IPS-11a (cell line): ENCODE measurements around the gene SFMBT1.

Source experiments
- H3K4me3 ChIP-seq: one replicate; pipeline ENCODE4 v1.5.1; 2013; ENCODE audit warnings: low read depth, low read length, control low read depth

Gene SFMBT1

GRCh38 chr3:52925405-52926313 is 120.2 kb downstream of the SFMBT1 start:
- no peak overlapping the region for H3K4me3 ChIP-seq

- no peak overlapping the region for H3K4me3 ChIP-seq
Measured at GRCh38 chr3:52923963-52924362, 121.9 kb downstream of the SFMBT1 start.

- H3K4me3 ChIP-seq = no peak overlapping the region
Measured at GRCh38 chr3:52920841-52921240, 125.0 kb downstream of the SFMBT1 start.

- H3K4me3 ChIP-seq = no peak overlapping the region
Measured at GRCh38 chr3:52917044-52917443, 128.8 kb downstream of the SFMBT1 start.

- H3K4me3 ChIP-seq = no peak overlapping the region
Measured at GRCh38 chr3:52915294-52915693, 130.6 kb downstream of the SFMBT1 start.

- H3K4me3 ChIP-seq = no peak overlapping the region
Measured at GRCh38 chr3:52912885-52913731, 132.8 kb downstream of the SFMBT1 start.

GRCh38 chr3:52910823-52911222 is 135.1 kb downstream of the SFMBT1 start:
- H3K4me3 ChIP-seq = no peak overlapping the region

- no peak overlapping the region for H3K4me3 ChIP-seq
Measured at GRCh38 chr3:52907497-52907896, 138.4 kb downstream of the SFMBT1 start.

- H3K4me3 ChIP-seq = no peak overlapping the region
Measured at GRCh38 chr3:52904552-52904951, 141.3 kb downstream of the SFMBT1 start.

GRCh38 chr3:52904000-52904399 is 141.9 kb downstream of the SFMBT1 start:
- H3K4me3 ChIP-seq = no peak overlapping the region

- peak within 1 kb of the TSS; percentile 67 for H3K4me3 ChIP-seq
Measured at GRCh38 chr3:52897130-52898122, 148.4 kb downstream of the SFMBT1 start, which contains the start of gene STIMATE. Gene STIMATE, minus strand, starts transcription at chr3:52897548. Its CDS starts 98 bp downstream, at chr3:52897450.

- H3K4me3 ChIP-seq = peak overlapping the region; percentile 67
Measured at GRCh38 chr3:52896613-52897012, 149.3 kb downstream of the SFMBT1 start.

- no peak overlapping the region for H3K4me3 ChIP-seq
Measured at GRCh38 chr3:52896151-52896550, 149.7 kb downstream of the SFMBT1 start.

- no peak overlapping the region for H3K4me3 ChIP-seq
Measured at GRCh38 chr3:52895418-52895817, 150.5 kb downstream of the SFMBT1 start.

GRCh38 chr3:52894756-52895155 is 151.1 kb downstream of the SFMBT1 start:
- no peak overlapping the region for H3K4me3 ChIP-seq

GRCh38 chr3:52893723-52894122 is 152.2 kb downstream of the SFMBT1 start:
- no peak overlapping the region for H3K4me3 ChIP-seq

GRCh38 chr3:52892625-52893311 is 153.1 kb downstream of the SFMBT1 start:
- no peak overlapping the region for H3K4me3 ChIP-seq

GRCh38 chr3:52892290-52892624 is 153.6 kb downstream of the SFMBT1 start:
- no peak overlapping the region for H3K4me3 ChIP-seq

- no peak overlapping the region for H3K4me3 ChIP-seq
Measured at GRCh38 chr3:52891615-52892081, 154.2 kb downstream of the SFMBT1 start.

- no peak overlapping the region for H3K4me3 ChIP-seq
Measured at GRCh38 chr3:52891164-52891563, 154.7 kb downstream of the SFMBT1 start.
